Mesendoderm (in vitro differentiated cells): ENCODE measurements around the gene TNNI2.

ENCODE experiments used
- DNase-seq: peaks from one replicate; pipeline ENCODE4 v3.0.0; 2013
- H2AK5ac ChIP-seq: 2 replicates; pipeline ENCODE4 v1.6.1; 2013; ENCODE audit warnings: low read length, inconsistent platforms
- H2BK120ac ChIP-seq: 2 replicates; pipeline ENCODE4 v1.6.1; 2013; ENCODE audit warnings: low read depth, mild to moderate bottlenecking, low read length, moderate library complexity, mixed read lengths
- H2BK15ac ChIP-seq: replicated peaks from 2 replicates; pipeline ENCODE4 v1.6.1; 2013; ENCODE audit warnings: low read depth, mild to moderate bottlenecking, moderate library complexity
- H2BK5ac ChIP-seq: 2 replicates; pipeline ENCODE4 v1.6.1; 2013; ENCODE audit warnings: low read length, inconsistent platforms
- H3K18ac ChIP-seq: 2 replicates; pipeline ENCODE4 v1.6.1; 2013; ENCODE audit warnings: mild to moderate bottlenecking, low read length, mixed read lengths
- H3K23ac ChIP-seq: one replicate; pipeline ENCODE4 v1.6.1; 2013; ENCODE audit warnings: low read length
- H3K27ac ChIP-seq: 2 replicates; pipeline ENCODE4 v1.5.1; 2013; ENCODE audit warnings: low read depth, mild to moderate bottlenecking, inconsistent platforms, low read length, moderate library complexity
- H3K27me3 ChIP-seq: 2 replicates; pipeline ENCODE4 v1.6.1; 2013; ENCODE audit warnings: low read length, control low read depth, mild to moderate bottlenecking, inconsistent platforms; ENCODE audit not compliant: insufficient read depth, poor library complexity
- H3K36me3 ChIP-seq: 2 replicates; pipeline ENCODE4 v1.6.1; 2013; ENCODE audit warnings: low read length, inconsistent platforms; ENCODE audit not compliant: control insufficient read depth, insufficient read depth
- H3K4ac ChIP-seq: one replicate; pipeline ENCODE4 v1.6.1; 2013; ENCODE audit warnings: low read depth, mild to moderate bottlenecking, low read length, moderate library complexity
- H3K4me1 ChIP-seq: 2 replicates; pipeline ENCODE4 v1.6.1; 2013; ENCODE audit warnings: low read depth, low read length, inconsistent platforms; ENCODE audit not compliant: control insufficient read depth
- H3K4me2 ChIP-seq: 2 replicates; pipeline ENCODE4 v1.6.1; 2013; ENCODE audit warnings: low read length
- H3K4me3 ChIP-seq: 2 replicates; pipeline ENCODE4 v1.5.1; 2013; ENCODE audit warnings: mild to moderate bottlenecking, low read length
- H3K56ac ChIP-seq: one replicate; pipeline ENCODE4 v1.6.1; 2013; ENCODE audit warnings: low read length
- H3K79me1 ChIP-seq: 2 replicates; pipeline ENCODE4 v1.6.1; 2013; ENCODE audit warnings: low read length, inconsistent platforms
- H3K79me2 ChIP-seq: 2 replicates; pipeline ENCODE4 v1.6.1; 2013; ENCODE audit warnings: mild to moderate bottlenecking, low read length; ENCODE audit not compliant: control insufficient read depth, insufficient read depth
- H3K9ac ChIP-seq: 2 replicates; pipeline ENCODE4 v1.6.1; 2013; ENCODE audit warnings: low read length, inconsistent platforms
- H4K5ac ChIP-seq: one replicate; pipeline ENCODE4 v1.6.1; 2013; ENCODE audit warnings: low read length
- H4K8ac ChIP-seq: one replicate; pipeline ENCODE4 v1.6.1; 2013; ENCODE audit warnings: low read depth, mild to moderate bottlenecking, control low read depth, low read length, moderate library complexity
- WGBS: extraction: QIAGEN DNeasy Blood & Tissue Kit; methylation state at CpG from one replicate; pipeline ENCODE4 v1.1.7; 2013; ENCODE audit warnings: low lambda C conversion rate, missing lambda C conversion rate; ENCODE audit not compliant: insufficient coverage; ENCODE audit errors: extremely low coverage; 5-methylcytosine and 5-hydroxymethylcytosine counted together

TNNI2 gene

DNA sequence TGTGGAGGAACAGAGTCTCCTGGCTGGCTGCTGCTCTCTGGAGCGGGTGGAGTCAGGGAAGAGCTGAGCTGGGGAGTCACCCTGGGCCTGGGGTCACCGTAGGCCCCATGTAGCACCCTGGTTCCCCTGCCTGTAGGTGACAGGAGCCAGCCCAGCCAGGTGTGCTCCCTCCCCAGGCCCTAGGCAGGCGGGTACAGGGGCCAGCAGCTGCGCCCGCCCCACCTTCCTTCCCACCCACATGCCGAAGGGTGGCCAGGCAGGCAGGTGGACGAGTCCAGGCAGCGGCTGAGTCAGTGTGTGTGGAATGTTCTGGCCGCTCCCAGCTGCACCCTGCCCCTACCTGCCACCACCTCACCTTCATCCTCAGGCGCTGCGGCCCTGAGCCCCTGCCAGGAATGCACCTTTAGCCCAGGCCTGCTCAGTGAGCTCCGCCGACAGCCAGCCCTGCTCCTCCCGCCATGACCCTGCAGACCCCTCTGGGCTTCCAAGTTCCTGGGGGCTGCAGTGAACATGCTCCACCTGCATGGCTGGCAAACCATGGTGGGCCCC is 4.6 kb upstream of the TNNI2 start:
- no CpG with 5 or more reads among the region's 14 CpGs for WGBS
- Histone ChIP-seq H3K4me2 (no peak overlapping the region), H3K9ac (no peak overlapping the region), H3K27ac (no peak overlapping the region), H3K4me3 (no peak overlapping the region), H2BK5ac (no peak overlapping the region), H3K4ac (no peak overlapping the region), H3K56ac (no peak overlapping the region), H3K79me1 (no peaks in the 10 kb centered on the region), H3K36me3 (no peaks in the 10 kb centered on the region), H2AK5ac (no peak overlapping the region), H3K79me2 (no peaks in the 10 kb centered on the region), H4K5ac (no peak overlapping the region), H3K4me1 (no peaks in the 10 kb centered on the region), H4K8ac (no peak overlapping the region), H3K18ac (no peak overlapping the region), H2BK15ac (no peak overlapping the region), H3K27me3 (no peaks in the 10 kb centered on the region), H2BK120ac (no peak overlapping the region), H3K23ac (no peak overlapping the region)
- no peak for DNase-seq

DNA sequence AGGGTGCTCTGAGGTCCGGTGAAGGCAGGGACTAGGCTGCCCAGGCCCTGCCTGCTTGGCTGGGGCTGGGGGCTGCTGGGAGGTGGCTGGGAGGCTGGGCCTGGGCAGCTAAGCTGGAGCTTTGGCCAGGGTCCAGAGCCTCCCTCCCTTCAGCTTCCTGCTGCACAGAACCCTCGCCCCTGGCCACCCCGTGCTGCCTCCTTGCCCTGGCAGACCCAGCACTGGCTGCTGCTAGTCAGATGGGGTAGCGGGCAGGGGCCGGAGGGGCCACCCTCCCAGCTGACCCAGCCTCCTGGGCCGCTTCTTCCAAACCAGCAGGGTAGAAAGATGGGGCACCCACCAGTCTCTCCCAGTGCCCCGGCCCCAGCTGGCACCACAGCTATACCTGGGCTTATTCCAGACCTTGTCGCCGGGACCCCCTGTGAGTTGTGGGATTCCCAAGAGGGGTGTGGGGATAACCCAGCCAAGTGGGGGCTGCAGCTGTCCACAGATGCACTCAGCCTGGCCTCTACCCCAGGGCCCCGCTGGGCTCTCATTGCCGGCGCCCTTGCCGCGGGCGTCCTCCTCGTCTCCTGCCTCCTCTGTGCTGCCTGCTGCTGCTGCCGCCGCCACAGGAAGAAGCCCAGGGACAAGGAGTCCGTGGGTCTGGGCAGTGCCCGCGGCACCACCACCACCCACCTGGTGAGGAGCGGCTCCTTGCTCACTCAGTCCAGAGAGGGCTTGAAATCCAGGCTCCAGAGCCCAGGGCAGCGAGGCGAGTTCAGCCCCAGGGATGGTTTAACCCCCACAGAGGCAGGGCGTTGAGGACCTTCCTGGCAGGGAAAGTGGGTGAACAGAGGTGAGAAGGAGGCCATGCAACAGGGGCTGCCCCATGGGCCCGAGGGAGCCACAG is 3.8 kb upstream of the TNNI2 start, which contains the start of gene SYT8:
SYT8 (plus strand) TSS at position 212 of the 892 bp plus-strand sequence; CDS start at position 328, 116 bp downstream.
- Histone ChIP-seq H2BK15ac (no peak within 1 kb of the TSS), H2AK5ac (no peak within 1 kb of the TSS), H2BK120ac (no peak within 1 kb of the TSS), H3K79me1 (no peaks in the 10 kb centered on the region), H3K79me2 (no peaks in the 10 kb centered on the region), H3K4me1 (no peaks in the 10 kb centered on the region), H3K27ac (no peak within 1 kb of the TSS), H4K8ac (no peak within 1 kb of the TSS), H3K4ac (no peak within 1 kb of the TSS), H3K18ac (no peak within 1 kb of the TSS), H3K9ac (no peak within 1 kb of the TSS), H4K5ac (no peak within 1 kb of the TSS), H3K4me3 (no peak within 1 kb of the TSS), H3K56ac (no peak within 1 kb of the TSS), H3K4me2 (no peak within 1 kb of the TSS), H2BK5ac (no peak within 1 kb of the TSS), H3K36me3 (no peaks in the 10 kb centered on the region), H3K27me3 (no peaks in the 10 kb centered on the region), H3K23ac (no peak within 1 kb of the TSS)
- WGBS, result no CpG with 5 or more reads among the region's 26 CpGs
- DNase-seq, result no peak

GRCh38 chr11:1835671-1836010 is 3.1 kb upstream of the TNNI2 start:
- H3K4me1 ChIP-seq, result no peaks in the 10 kb centered on the region
- H4K8ac ChIP-seq, result no peak overlapping the region
- no peak overlapping the region for H3K4me2 ChIP-seq
- no peak overlapping the region for H3K56ac ChIP-seq
- no peak overlapping the region for H3K4ac ChIP-seq
- no peak overlapping the region for H2AK5ac ChIP-seq
- no peak overlapping the region for H3K9ac ChIP-seq
- no peak overlapping the region for H3K27ac ChIP-seq
- no peak overlapping the region for H3K4me3 ChIP-seq
- H2BK5ac ChIP-seq, result no peak overlapping the region
- no peak overlapping the region for H2BK120ac ChIP-seq
- no peak overlapping the region for H3K23ac ChIP-seq
- whole genome bisulfite sequencing, result no CpG with 5 or more reads among the region's 12 CpGs
- no peak overlapping the region for H3K18ac ChIP-seq
- no peaks in the 10 kb centered on the region for H3K79me1 ChIP-seq
- no peaks in the 10 kb centered on the region for H3K36me3 ChIP-seq
- H4K5ac ChIP-seq, result no peak overlapping the region
- no peaks in the 10 kb centered on the region for H3K79me2 ChIP-seq
- H3K27me3 ChIP-seq, result no peaks in the 10 kb centered on the region
- no peak overlapping the region for H2BK15ac ChIP-seq
- no peak for DNase-seq

DNA sequence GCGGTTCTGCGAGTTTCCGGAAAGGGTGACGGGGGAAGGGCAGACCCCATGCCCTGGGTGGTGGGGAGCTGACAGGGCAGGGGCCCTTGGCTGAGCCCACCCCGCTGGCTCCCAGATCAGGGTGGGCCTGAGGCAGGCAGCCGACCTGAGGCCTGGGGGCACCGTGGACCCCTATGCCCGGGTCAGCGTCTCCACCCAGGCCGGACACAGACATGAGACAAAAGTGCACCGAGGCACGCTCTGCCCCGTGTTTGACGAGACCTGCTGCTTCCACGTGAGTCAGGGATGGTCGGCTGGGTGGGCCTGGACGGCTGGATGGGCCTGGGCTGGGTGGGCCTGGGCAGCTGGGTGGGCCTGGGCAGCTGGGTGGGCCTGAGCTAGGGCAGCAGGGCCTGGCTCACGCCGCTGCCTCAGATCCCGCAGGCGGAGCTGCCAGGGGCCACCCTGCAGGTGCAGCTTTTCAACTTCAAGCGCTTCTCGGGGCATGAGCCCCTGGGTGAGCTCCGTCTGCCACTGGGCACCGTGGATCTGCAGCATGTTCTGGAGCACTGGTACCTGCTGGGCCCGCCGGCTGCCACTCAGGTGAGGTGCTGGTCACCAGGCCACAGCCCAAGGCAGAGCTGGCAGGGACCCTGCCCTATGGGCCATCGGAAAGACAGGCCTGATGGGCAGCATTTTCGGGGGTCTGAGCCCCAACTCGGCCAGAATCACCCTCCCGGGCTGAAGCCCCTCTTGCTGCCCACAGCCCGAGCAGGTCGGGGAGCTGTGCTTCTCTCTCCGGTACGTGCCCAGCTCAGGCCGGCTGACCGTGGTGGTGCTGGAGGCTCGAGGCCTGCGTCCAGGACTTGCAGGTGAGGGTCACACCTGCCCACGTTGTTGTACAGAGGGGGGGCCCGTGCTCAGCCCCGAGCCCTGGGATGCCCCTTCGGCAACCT is 2.5 kb upstream of the TNNI2 start:
- Histone ChIP-seq H3K36me3 (no peaks in the 10 kb centered on the region), H2AK5ac (no peak overlapping the region), H3K4me3 (no peak overlapping the region), H3K4ac (no peak overlapping the region), H4K5ac (no peak overlapping the region), H3K79me1 (no peaks in the 10 kb centered on the region), H3K56ac (no peak overlapping the region), H2BK15ac (no peak overlapping the region), H3K4me1 (no peaks in the 10 kb centered on the region), H3K4me2 (no peak overlapping the region), H3K79me2 (no peaks in the 10 kb centered on the region), H4K8ac (no peak overlapping the region), H2BK5ac (no peak overlapping the region), H3K18ac (no peak overlapping the region), H2BK120ac (no peak overlapping the region), H3K9ac (no peak overlapping the region), H3K23ac (no peak overlapping the region), H3K27ac (no peak overlapping the region), H3K27me3 (no peaks in the 10 kb centered on the region)
- DNase-seq, result no peak
- WGBS, result no CpG with 5 or more reads among the region's 43 CpGs

DNA sequence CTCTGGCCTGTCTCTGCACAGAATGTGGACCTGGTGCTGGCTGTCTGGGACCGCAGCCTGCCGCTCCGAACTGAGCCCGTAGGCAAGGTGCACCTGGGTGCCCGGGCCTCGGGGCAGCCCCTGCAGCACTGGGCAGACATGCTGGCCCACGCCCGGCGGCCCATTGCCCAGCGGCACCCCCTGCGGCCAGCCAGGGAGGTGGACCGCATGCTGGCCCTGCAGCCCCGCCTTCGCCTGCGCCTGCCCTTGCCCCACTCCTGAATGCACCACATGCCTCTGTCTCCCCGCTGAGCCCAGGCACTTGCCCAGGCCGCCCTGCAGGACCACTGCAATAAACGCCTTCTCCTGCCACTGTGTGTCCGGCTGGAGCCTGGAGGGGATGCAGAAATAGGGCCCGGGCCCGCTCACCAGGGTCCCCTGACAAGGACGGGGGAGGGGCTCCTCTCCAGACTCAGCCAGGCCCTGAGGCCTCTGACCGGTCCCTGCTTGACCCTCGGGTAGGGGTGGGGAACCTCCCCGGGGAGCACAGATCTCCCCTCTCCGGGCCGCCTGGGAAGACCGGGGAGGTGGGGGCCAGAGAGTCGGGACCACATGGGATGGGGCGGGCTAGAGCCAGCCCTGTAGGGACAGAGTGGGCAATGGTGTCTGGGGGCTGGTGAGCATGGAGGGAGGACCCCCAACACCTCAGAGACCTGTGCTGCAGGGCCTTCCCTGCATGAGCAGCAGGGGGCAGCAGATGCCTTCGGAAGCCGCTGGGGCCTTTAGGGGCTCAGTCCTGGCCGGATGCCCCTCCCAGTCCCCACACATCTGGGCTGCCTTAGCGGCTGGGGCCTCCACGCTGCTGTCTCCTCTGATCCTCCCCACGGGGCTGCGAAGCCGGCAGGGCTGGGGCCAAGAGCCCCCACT is 1.4 kb upstream of the TNNI2 start:
- no peak overlapping the region for H2BK120ac ChIP-seq
- no CpG with 5 or more reads among the region's 38 CpGs for WGBS
- no peak overlapping the region for H3K4ac ChIP-seq
- no peaks in the 10 kb centered on the region for H3K27me3 ChIP-seq
- H2AK5ac ChIP-seq, result no peak overlapping the region
- H4K8ac ChIP-seq, result no peak overlapping the region
- no peak overlapping the region for H2BK15ac ChIP-seq
- no peak overlapping the region for H3K23ac ChIP-seq
- no peaks in the 10 kb centered on the region for H3K4me1 ChIP-seq
- H3K79me1 ChIP-seq, result no peaks in the 10 kb centered on the region
- no peak overlapping the region for H3K27ac ChIP-seq
- DNase-seq, result peak; percentile 63
- no peak overlapping the region for H3K56ac ChIP-seq
- no peak overlapping the region for H3K4me3 ChIP-seq
- H3K36me3 ChIP-seq, result no peaks in the 10 kb centered on the region
- no peak overlapping the region for H3K4me2 ChIP-seq
- H3K9ac ChIP-seq, result no peak overlapping the region
- no peaks in the 10 kb centered on the region for H3K79me2 ChIP-seq
- H4K5ac ChIP-seq, result no peak overlapping the region
- no peak overlapping the region for H2BK5ac ChIP-seq
- no peak overlapping the region for H3K18ac ChIP-seq
